Measurements from ENCODE around the gene ADGRV1.

ADGRV1 gene

GRCh38 chr5:90558344-90559192, at the start of gene ADGRV1:
TSS of gene ADGRV1 (plus strand) at chr5:90558797. CDS start at chr5:90558896, 99 bp downstream.
- no peak for DNase-seq (ENCODE audit: low spot score)

- no peak for DNase-seq (ENCODE audit: low spot score)
Measured at GRCh38 chr5:90510438-90510837, 48.2 kb upstream of the ADGRV1 start.

GRCh38 chr5:90514520-90514919, 44.1 kb upstream of the ADGRV1 start:
- DNase-seq (ENCODE audit: low spot score): no peak

- no peak for DNase-seq (ENCODE audit: low spot score)
Measured at GRCh38 chr5:90518661-90519060, 39.9 kb upstream of the ADGRV1 start.

- no peak for DNase-seq (ENCODE audit: low spot score)
Measured at GRCh38 chr5:90519081-90519480, 39.5 kb upstream of the ADGRV1 start.

GRCh38 chr5:90528601-90529193, 29.9 kb upstream of the ADGRV1 start:
- peak; percentile 9 for DNase-seq (ENCODE audit: low spot score)

GRCh38 chr5:90529194-90529938, 29.2 kb upstream of the ADGRV1 start, which contains the start of gene LYSMD3:
TSS of gene LYSMD3 (minus strand) at chr5:90529584. CDS start at chr5:90525289, 4,295 bp downstream.
- peak; percentile 96 for DNase-seq (ENCODE audit: low spot score)

GRCh38 chr5:90529939-90530677, 28.5 kb upstream of the ADGRV1 start:
- peak; percentile 65 for DNase-seq (ENCODE audit: low spot score)

GRCh38 chr5:90530736-90531487, 27.7 kb upstream of the ADGRV1 start:
- no peak for DNase-seq (ENCODE audit: low spot score)

GRCh38 chr5:90533794-90534193, 24.8 kb upstream of the ADGRV1 start:
- DNase-seq (ENCODE audit: low spot score): no peak

GRCh38 chr5:90534922-90535321, 23.7 kb upstream of the ADGRV1 start:
- DNase-seq (ENCODE audit: low spot score): no peak

- no peak for DNase-seq (ENCODE audit: low spot score)
Measured at GRCh38 chr5:90542827-90543519, 15.6 kb upstream of the ADGRV1 start.

- no peak for DNase-seq (ENCODE audit: low spot score)
Measured at GRCh38 chr5:90545511-90545910, 13.1 kb upstream of the ADGRV1 start.

GRCh38 chr5:90546216-90546837, 12.3 kb upstream of the ADGRV1 start:
- DNase-seq (ENCODE audit: low spot score): no peak

GRCh38 chr5:90547072-90547536, 11.5 kb upstream of the ADGRV1 start:
- no peak for DNase-seq (ENCODE audit: low spot score)

GRCh38 chr5:90548069-90548593, 10.5 kb upstream of the ADGRV1 start:
- DNase-seq (ENCODE audit: low spot score): no peak

GRCh38 chr5:90549223-90549622, 9.4 kb upstream of the ADGRV1 start:
- no peak for DNase-seq (ENCODE audit: low spot score)

GRCh38 chr5:90549729-90550275, 8.8 kb upstream of the ADGRV1 start:
- no peak for DNase-seq (ENCODE audit: low spot score)

- DNase-seq (ENCODE audit: low spot score): no peak
Measured at GRCh38 chr5:90550963-90551362, 7.6 kb upstream of the ADGRV1 start.

Data from activated CD4-positive, alpha-beta T cell treated with anti-CD3 and anti-CD28 coated beads, Interleukin-2, Interleukin-4, amounts not matched to agents 100 ng/mL and 50 ng/mL, durations not matched to agents 16 hours and 8 hours (primary cell).